Retinal pigment epithelial cell (primary cell): ENCODE results near the gene TRMT1.

Experiments
- DNase-seq: peaks from one replicate; pipeline ENCODE4 v3.0.0-alpha.2; 2010; ENCODE audit warnings: low read depth
- H3K4me3 ChIP-seq: 2 replicates; pipeline ENCODE4 v1.5.1; 2011; ENCODE audit warnings: mild to moderate bottlenecking, low read length, control low read depth, moderate library complexity
- CTCF ChIP-seq: conservative IDR thresholded peaks from 2 replicates; pipeline ENCODE4 v1.5.1; 2011; ENCODE audit warnings: low read depth, low read length, control low read depth, inconsistent platforms

TRMT1 gene

GRCh38 chr19:13160557-13160956, 44.0 kb upstream of the TRMT1 start:
- no peak for DNase-seq

GRCh38 chr19:13159713-13160112, 43.2 kb upstream of the TRMT1 start:
- no peak for TF ChIP-seq CTCF
- DNase-seq: no peak
- H3K4me3 ChIP-seq: no peak overlapping the region

More at GRCh38 chr19:13160557-13160956, 44.0 kb upstream of the TRMT1 start:
- H3K4me3 ChIP-seq: no peak overlapping the region
- TF ChIP-seq CTCF: no peak

- DNase-seq: peak; percentile 69
- no peak for TF ChIP-seq CTCF
- peak overlapping the region; percentile 99 for H3K4me3 ChIP-seq
These were observed 39.2 kb upstream of the TRMT1 start for GRCh38 chr19:13155472-13156359.

GRCh38 chr19:13154911-13155471, 38.5 kb upstream of the TRMT1 start:
- H3K4me3 ChIP-seq: peak overlapping the region; percentile 99
- DNase-seq: no peak
- peak; percentile 23 for TF ChIP-seq CTCF

GRCh38 chr19:13154241-13154778, 37.8 kb upstream of the TRMT1 start:
- H3K4me3 ChIP-seq: peak overlapping the region; percentile 99
- no peak for TF ChIP-seq CTCF
- DNase-seq: peak; percentile 47

- peak overlapping the region; percentile 99 for H3K4me3 ChIP-seq
- TF ChIP-seq CTCF: no peak
- no peak for DNase-seq
These were observed 37.2 kb upstream of the TRMT1 start for GRCh38 chr19:13153569-13154240.
